ENCODE measurements around the gene METTL16.

- TF ChIP-seq, protein P1, sequence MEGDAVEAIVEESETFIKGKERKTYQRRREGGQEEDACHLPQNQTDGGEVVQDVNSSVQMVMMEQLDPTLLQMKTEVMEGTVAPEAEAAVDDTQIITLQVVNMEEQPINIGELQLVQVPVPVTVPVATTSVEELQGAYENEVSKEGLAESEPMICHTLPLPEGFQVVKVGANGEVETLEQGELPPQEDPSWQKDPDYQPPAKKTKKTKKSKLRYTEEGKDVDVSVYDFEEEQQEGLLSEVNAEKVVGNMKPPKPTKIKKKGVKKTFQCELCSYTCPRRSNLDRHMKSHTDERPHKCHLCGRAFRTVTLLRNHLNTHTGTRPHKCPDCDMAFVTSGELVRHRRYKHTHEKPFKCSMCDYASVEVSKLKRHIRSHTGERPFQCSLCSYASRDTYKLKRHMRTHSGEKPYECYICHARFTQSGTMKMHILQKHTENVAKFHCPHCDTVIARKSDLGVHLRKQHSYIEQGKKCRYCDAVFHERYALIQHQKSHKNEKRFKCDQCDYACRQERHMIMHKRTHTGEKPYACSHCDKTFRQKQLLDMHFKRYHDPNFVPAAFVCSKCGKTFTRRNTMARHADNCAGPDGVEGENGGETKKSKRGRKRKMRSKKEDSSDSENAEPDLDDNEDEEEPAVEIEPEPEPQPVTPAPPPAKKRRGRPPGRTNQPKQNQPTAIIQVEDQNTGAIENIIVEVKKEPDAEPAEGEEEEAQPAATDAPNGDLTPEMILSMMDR (IDR thresholded peaks at IDR 0.05; ENCODE audit: insufficient read depth, low read length, poor library complexity, severe bottlenecking): no peak
- no peak for TF ChIP-seq EZH2phosphoT487 (conservative IDR thresholded peaks at IDR 0.05; ENCODE audit: low read length)
Measured at GRCh38 chr17:2421315-2422147, 90.2 kb downstream of the METTL16 start.
